T-helper 1 cell treated with Interleukin-12 subunit alpha and Interleukin-12 subunit beta and Interleukin-4 antibody, amounts not matched to agents 30 μg/mL and 1 μg/mL, for 36 hours (primary cell): ENCODE measurements around the gene WDR20.
"Not testable (repeated sequence)": the region's sequence is repeated elsewhere in the genome, so short reads cannot be mapped to it uniquely, and the experiment has no call there.

Experiments
- H3K27ac Mint-ChIP-seq: one replicate; pipeline ENCODE4 v1.8.0; 2021; ENCODE audit warnings: mild to moderate bottlenecking, mixed read lengths
- H3K27me3 Mint-ChIP-seq: one replicate; pipeline ENCODE4 v1.8.0; 2021; ENCODE audit warnings: low read depth, mixed read lengths
- H3K36me3 Mint-ChIP-seq: one replicate; pipeline ENCODE4 v1.8.0; 2021; ENCODE audit warnings: low read depth, mixed read lengths
- H3K4me1 Mint-ChIP-seq: one replicate; pipeline ENCODE4 v1.8.0; 2021; ENCODE audit warnings: low read depth, mixed read lengths
- H3K4me3 Mint-ChIP-seq: one replicate; pipeline ENCODE4 v1.8.0; 2021; ENCODE audit warnings: mild to moderate bottlenecking, moderate library complexity, mixed read lengths
- H3K9me3 Mint-ChIP-seq: one replicate; pipeline ENCODE4 v1.8.0; 2021; ENCODE audit warnings: mixed read lengths

WDR20 gene, protein sequence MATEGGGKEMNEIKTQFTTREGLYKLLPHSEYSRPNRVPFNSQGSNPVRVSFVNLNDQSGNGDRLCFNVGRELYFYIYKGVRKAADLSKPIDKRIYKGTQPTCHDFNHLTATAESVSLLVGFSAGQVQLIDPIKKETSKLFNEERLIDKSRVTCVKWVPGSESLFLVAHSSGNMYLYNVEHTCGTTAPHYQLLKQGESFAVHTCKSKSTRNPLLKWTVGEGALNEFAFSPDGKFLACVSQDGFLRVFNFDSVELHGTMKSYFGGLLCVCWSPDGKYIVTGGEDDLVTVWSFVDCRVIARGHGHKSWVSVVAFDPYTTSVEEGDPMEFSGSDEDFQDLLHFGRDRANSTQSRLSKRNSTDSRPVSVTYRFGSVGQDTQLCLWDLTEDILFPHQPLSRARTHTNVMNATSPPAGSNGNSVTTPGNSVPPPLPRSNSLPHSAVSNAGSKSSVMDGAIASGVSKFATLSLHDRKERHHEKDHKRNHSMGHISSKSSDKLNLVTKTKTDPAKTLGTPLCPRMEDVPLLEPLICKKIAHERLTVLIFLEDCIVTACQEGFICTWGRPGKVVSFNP

DNA sequence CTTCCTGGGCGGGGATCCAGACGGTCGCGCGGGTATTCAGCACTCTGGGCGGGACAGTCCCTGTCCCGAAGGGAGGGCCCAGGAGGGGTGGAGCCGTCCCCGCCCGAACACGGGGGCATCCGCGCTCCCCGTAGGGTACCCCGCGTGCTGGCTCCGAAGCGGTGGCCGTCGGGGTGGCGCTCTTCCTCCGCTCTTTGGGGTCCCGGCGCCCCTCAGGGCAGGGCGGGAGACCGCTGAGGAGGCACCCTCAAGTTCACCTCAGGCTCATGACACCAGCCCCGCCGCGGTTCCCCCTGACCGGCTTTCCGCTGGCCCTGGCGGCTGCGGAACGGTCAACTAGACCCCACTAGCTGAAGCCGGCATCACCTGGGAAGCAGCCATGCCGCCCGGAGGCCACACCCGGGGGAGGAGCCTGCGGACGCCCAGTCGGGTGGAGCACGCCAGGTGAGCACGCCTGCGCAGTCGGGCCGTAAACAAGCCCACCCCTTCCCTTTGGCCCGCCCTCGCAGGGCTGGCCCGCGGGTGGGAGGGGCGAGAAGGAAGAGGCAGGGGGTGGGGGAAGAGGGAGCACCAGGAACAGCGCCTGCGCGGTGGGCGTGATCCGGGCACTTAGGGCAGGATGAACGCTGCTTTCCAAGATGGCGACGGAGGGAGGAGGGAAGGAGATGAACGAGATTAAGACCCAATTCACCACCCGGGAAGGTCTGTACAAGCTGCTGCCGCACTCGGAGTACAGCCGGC is at the start of gene WDR20:
WDR20 (plus strand) TSS at position 612 of the 741 bp plus-strand sequence; CDS start at position 639, 27 bp downstream.
- Mint-ChIP-seq H3K36me3 (no peaks in the 10 kb centered on the region), H3K27ac (peak within 1 kb of the TSS; percentile 93), H3K4me1 (peaks cover 17% of the 10 kb centered on the region), H3K4me3 (peak within 1 kb of the TSS; percentile 97), H3K9me3 (no peaks in the 10 kb centered on the region), H3K27me3 (no peaks in the 10 kb centered on the region)

DNA sequence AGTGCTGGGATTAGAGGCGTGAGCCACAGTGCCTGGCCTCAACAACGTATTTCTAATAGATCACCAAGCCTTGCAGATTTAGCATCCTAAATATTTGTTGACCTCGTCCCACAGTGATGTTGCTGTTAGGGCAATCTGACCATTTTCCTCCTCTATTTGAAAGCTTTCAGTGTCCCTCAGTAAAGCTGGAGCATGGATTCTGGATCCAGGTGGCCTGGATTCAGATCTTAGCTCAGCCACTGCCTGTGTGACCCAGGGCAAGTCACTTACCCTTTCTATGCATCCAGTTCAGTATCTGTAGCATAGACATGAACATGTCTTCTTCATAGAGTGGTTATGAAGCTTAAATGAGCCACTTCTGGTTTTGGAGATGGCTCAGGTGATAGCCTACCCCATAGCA is 49.0 kb upstream of the WDR20 start:
- Mint-ChIP-seq H3K27ac (no peak overlapping the region), H3K36me3 (peaks cover 8% of the 10 kb centered on the region), H3K9me3 (no peaks in the 10 kb centered on the region), H3K4me1 (peaks cover 24% of the 10 kb centered on the region), H3K4me3 (no peak overlapping the region), H3K27me3 (no peaks in the 10 kb centered on the region)

DNA sequence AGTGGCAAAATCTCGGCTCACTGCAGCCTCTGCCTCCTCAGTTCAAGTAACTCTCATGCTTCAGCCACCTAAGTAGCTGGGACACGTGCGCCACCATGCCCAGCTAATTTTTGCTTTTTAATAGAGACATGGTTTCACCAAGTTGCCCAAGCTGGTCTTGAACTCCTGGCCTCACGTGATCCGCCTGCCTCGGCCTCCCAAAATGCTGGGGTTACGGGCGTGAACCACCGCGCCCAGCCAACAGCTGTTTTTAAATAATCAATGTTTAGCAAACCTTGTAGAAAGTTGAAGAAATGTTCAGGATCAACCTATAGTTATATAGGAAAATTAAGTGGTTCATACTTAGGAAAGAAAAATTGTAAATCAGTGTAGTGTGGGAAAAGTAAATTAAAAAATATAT is 46.9 kb upstream of the WDR20 start:
- no peak overlapping the region for H3K27ac Mint-ChIP-seq

DNA sequence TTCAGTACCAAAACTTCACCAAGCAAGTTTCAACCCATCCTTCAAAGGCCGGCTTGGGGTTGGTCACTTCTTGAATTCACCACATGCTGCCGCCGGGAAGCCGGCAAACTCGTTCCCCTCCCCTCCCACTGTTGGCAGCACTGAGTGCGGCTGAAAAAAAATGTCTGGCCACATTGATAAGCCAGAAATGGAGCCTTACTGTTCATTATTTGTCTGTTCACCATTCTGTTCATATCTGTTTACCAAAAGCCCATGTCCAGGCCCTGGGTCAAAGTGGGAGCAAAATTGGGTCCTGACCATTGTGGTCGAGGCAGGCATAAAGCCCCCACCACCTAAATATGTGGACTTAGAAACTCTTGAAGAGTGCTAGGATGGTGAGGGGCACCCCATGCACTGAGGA is 45.6 kb upstream of the WDR20 start:
- Mint-ChIP-seq H3K4me3 (no peak overlapping the region), H3K4me1 (peaks cover 18% of the 10 kb centered on the region), H3K27me3 (no peaks in the 10 kb centered on the region), H3K27ac (no peak overlapping the region), H3K9me3 (no peaks in the 10 kb centered on the region), H3K36me3 (no peaks in the 10 kb centered on the region)

More for the DNA sequence above, 46.9 kb upstream of the WDR20 start:
- Mint-ChIP-seq H3K36me3 (no peaks in the 10 kb centered on the region), H3K27me3 (no peaks in the 10 kb centered on the region), H3K4me1 (peaks cover 26% of the 10 kb centered on the region), H3K9me3 (no peaks in the 10 kb centered on the region), H3K4me3 (no peak overlapping the region)

DNA sequence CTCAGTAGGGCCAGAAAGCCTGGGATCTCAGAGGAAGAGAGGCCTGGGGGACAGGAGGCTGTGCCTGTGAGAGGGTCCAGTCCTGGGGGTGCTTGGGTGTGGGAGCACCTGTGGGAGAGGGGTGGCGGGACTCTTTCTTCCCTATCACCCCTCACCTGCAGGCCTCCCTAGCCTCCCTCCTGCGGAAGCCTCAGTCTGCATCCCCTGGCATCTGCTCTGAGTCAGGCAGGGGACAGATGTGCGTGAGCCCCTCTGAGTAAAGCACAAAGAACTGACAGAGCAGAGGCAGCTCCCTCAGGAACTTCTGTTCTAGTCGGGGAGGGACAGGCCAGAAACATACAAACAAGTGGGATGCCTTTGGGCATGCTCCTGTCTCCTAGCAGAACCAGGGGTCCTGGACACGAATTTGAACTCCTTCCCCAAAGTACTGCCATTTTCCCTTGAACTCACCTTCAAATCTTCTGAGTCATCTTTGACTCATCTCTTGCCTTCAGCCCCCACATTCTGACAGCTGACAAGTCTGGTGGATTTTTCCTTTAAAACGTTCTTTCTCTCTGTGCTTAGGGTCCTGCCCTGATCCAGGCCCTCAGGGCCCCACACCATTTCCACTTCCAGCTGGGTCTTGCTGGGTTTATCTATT is 44.3 kb upstream of the WDR20 start:
- H3K4me3 Mint-ChIP-seq: no peak overlapping the region

DNA sequence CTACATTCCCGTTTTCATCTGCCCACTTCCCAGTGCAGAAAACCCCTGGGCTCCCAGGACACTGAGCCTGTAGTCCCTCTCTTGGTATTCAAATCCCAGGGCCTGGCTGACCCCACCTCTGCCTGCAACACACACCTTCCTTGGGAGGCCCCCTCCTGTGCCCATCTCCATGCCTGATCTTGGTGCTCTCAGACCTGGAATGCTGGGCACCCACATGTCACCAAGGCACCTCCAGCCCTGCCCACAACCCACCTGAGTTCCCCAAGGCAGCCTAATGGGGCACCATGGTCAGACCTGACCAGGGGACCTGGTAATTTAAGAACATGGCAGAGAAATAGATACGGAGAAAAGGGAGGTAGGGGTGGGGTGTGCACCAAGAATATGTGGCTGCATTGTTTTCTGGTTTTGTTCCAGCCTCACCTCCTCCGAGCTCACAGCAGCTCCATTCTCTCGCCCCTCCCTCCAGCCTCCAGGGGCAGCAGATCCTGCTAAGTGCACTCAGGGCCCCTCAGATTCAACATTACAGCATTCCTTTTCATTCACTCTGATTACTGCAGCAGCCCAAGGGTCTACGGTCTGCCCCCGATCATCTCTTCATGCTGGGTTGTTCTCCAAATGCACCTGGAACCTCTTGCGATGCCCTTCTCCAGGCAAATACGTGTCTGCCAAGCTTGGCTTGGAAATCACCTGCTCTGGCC is 43.7 kb upstream of the WDR20 start:
- peaks cover 10% of the 10 kb centered on the region for H3K4me1 Mint-ChIP-seq
- H3K36me3 Mint-ChIP-seq: no peaks in the 10 kb centered on the region
- H3K4me3 Mint-ChIP-seq: no peak overlapping the region
- no peak overlapping the region for H3K27ac Mint-ChIP-seq
- no peaks in the 10 kb centered on the region for H3K9me3 Mint-ChIP-seq
- H3K27me3 Mint-ChIP-seq: no peaks in the 10 kb centered on the region

More for the DNA sequence above, 44.3 kb upstream of the WDR20 start:
- no peaks in the 10 kb centered on the region for H3K27me3 Mint-ChIP-seq
- H3K4me1 Mint-ChIP-seq: peaks cover 10% of the 10 kb centered on the region
- H3K36me3 Mint-ChIP-seq: no peaks in the 10 kb centered on the region
- H3K27ac Mint-ChIP-seq: no peak overlapping the region
- H3K9me3 Mint-ChIP-seq: no peaks in the 10 kb centered on the region

DNA sequence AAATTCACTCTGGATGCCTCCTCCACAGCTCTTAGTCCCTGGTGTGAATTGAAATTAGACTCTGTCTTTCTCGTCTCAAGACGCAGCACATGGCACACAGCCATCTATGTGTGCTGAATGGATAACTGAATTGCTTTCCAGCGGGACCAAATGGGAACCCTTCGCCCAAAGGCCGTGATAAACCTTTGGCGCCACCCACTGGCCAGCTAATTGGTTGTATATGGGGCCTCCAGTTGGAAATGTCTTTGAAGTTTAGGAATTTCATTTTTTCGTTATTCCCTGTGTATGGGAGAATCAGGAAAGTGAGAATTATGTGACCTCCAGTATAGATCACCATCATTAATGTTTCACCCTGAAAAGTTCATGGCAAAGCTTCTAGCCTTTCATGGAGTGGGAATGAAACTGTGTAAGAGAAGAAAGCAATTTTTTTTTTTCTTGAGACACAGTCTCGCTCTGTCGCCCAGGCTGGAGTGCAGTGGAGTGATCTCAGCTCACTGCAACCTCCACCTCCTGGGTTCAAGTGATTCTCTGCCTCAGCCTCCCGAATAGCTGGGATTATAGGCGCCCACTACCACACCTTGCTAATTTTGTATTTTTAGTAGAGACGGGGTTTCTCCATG is 43.0 kb upstream of the WDR20 start:
- Mint-ChIP-seq H3K4me1 (peaks cover 10% of the 10 kb centered on the region), H3K4me3 (no peak overlapping the region), H3K9me3 (no peaks in the 10 kb centered on the region), H3K27me3 (no peaks in the 10 kb centered on the region), H3K27ac (no peak overlapping the region), H3K36me3 (no peaks in the 10 kb centered on the region)

DNA sequence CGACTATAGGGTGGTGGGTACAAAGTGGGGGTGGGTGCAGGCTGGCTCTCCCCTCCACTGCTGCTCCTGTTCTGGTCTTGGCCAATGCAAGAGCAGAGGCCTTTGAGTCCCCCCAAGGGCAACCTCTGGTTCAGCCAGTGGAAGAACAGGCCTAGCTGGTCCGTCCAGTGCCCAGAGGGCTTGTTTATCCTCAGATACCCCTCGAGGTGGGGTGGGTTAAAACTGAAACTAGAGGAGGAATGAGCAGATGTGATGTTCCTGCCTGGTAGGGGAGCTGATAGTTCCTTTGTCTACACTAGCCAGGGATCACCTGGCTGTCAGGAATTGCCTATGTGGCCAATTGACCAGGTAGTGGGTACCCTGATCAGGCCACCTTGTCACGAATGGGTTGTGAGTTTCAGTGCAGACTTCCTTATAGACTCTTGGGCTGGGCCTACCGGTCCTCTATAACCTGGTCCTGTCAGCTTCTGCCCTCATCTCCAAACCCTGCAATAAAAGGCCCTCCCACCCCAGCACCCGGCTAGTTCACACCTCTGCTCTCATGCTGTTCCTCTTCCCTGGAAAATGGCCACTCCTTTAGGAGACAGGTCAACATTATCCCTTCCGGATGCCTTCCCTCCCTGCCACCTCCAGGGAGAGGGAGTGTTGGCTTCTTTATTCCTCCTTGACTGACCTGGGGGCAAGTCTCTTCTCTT is 42.1 kb upstream of the WDR20 start:
- H3K4me3 Mint-ChIP-seq: no peak overlapping the region
- no peaks in the 10 kb centered on the region for H3K36me3 Mint-ChIP-seq
- no peaks in the 10 kb centered on the region for H3K27me3 Mint-ChIP-seq
- H3K27ac Mint-ChIP-seq: no peak overlapping the region
- H3K9me3 Mint-ChIP-seq: no peaks in the 10 kb centered on the region
- peaks cover 10% of the 10 kb centered on the region for H3K4me1 Mint-ChIP-seq

DNA sequence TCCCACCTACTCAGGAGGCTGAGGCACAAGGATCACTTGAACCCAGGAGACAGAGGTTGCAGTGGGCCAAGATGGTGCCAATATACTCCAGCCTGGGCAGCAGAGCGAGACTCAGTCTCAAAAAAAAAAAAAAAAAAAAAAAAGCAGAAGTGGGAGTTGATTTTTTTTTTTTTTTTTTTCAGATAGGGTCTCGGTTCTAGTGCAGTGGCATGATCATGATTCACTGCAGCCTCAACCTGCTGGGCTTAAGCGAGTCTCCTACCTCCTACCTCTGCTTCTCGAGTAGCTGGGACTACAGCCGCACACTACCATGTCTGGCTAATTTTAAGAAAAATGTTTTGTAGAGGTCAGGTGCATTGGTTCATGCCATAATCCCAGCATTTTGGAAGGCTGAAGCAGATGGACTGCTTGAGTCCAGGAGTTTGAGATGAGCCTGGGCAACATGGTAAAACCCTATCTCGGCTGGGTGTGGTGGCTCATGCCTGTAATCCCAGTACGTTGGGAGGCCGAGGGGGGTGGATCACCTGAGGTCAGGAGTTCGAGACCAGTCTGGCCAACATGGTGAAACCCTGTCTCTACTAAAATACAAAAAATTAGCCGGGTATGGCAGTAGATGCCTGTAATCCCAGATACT is 36.5 kb upstream of the WDR20 start:
- Mint-ChIP-seq H3K27ac (no peak overlapping the region), H3K4me3 (no peak overlapping the region), H3K4me1 (no peaks in the 10 kb centered on the region), H3K27me3 (peaks cover 5% of the 10 kb centered on the region), H3K36me3 (no peaks in the 10 kb centered on the region), H3K9me3 (no peaks in the 10 kb centered on the region)

DNA sequence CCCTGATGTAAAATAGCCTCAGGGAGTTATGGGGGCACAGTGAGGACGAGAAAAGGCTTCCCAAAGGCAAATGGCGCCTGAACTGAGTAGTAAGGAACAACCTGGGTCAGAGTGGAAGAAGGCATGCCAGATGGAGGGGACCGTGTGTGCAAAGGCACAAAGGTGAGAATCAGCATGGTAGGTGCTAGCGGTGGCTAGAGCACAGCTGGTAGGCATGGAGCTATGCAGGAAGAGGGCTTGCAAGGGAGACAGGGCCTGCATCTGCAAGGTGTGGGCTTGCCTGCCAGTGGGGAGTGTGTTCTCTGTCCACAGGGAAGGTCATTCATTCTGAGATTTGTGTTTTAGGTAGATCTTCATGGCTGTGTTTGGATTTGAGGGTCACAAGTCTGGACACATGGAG is 34.3 kb upstream of the WDR20 start:
- no peaks in the 10 kb centered on the region for H3K36me3 Mint-ChIP-seq
- H3K4me1 Mint-ChIP-seq: no peaks in the 10 kb centered on the region
- H3K4me3 Mint-ChIP-seq: no peak overlapping the region
- peaks cover 3% of the 10 kb centered on the region for H3K9me3 Mint-ChIP-seq
- H3K27ac Mint-ChIP-seq: no peak overlapping the region
- H3K27me3 Mint-ChIP-seq: peaks cover 5% of the 10 kb centered on the region

DNA sequence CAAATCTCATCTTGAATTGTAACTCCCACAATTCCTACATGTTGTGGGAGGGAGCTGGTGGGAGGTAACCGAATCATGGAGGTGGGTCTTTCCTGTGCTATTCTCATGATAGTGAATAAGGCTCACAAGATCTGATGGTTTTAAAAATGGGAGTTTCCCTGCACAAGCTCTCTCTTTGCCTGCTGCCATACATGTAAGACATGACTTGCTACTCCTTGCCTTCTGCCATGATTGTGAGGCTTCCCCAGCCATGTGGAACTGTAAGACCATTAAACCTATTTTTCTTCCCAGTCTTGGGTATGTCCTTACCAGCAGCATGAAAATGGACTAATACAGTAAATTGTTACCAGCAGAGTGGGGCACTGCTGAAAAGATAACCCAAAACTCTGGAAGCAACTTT is 30.4 kb upstream of the WDR20 start:
- not testable (repeated sequence) for H3K27ac Mint-ChIP-seq, H3K4me3 Mint-ChIP-seq, H3K4me1 Mint-ChIP-seq, H3K36me3 Mint-ChIP-seq, H3K27me3 Mint-ChIP-seq, H3K9me3 Mint-ChIP-seq

DNA sequence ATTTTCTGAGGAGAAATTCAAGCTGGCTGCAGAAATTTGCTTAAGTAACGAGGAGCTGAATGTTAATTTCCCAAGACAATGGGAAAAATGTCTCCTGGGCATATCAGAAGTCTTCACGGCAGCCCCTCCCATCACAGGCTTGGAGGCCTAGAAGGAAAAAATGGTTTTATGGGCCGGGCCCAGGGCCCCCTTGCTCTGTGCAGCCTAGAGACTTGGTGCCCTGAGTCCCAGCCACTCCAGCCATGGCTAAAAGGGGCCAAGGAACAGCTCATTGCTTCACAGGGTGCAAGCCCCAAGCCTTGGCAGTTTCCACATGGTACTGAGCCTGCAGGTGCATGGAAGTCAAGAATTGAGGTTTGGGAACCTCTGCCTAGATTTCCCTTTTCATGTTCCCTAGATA is 28.6 kb upstream of the WDR20 start:
- Mint-ChIP-seq H3K27ac (no peak overlapping the region), H3K9me3 (peaks cover 3% of the 10 kb centered on the region), H3K27me3 (no peaks in the 10 kb centered on the region), H3K4me1 (no peaks in the 10 kb centered on the region), H3K36me3 (peaks cover under 1% of the 10 kb centered on the region), H3K4me3 (no peak overlapping the region)
